HG03066 (cell line): ENCODE results near the gene NAALADL2.

Experiments
- ATAC-seq: cut with Tn5 transposase; IDR thresholded peaks from one replicate; pipeline ENCODE4 v1.9.1; 2021; ENCODE audit warnings: low read depth; ENCODE audit not compliant: unreplicated experiment

Gene NAALADL2

GRCh38 chr3:174859114-174859735 lies at the start of gene NAALADL2:
NAALADL2 (plus strand) TSS chr3:174859334.
- ATAC-seq = no peak

GRCh38 chr3:174810254-174810653 lies 48.9 kb upstream of the NAALADL2 start:
- no peak for ATAC-seq

DNA sequence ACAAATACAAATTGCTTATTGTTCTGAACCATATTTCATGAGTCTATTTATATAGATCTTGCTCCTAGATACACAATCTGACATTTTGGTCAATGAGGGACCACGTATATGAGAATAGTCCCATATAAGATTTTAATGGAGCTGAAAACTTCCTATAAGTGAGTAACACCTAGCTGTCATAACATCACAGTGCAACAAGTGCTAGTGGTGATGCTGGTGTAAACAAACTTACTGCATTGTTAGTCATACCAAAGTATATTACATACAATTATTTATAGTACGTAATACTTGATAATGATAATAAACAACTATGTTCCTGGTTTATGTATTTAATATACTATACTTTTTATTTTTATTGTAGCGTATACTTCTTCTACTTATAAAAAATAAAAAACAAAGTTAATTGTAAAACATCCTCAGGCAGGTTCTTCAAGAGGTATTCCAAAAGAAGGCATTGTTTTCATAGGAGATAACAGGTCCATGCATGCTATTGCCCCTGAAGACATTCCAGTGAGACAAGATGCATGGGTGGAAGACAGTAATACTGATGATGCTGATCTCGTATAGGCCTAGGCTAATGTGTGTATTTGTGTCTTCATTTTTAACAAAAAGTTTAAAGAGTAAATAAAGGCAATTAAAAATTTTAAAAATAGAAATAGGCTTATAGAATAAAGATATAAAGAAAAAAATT lies 46.8 kb upstream of the NAALADL2 start:
- no peak for ATAC-seq

DNA sequence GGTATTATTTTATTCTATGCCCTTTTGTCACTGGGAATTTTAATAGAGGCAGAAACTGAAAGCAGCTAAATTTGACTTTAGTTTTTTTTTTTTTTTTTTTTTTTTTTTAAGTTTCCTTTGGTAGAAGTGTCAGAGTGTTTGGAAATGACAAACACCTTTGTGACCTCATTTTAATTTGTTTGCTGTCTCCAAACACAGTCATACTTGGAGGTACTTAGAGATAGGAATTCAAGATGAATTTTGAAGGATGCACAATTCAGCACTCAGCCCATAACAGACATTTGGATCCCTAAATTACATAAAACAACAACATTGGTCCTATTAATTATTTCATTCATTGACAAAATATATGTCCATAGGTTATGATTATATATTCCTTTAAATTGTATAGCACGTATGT lies 43.4 kb upstream of the NAALADL2 start:
- ATAC-seq = no peak

DNA sequence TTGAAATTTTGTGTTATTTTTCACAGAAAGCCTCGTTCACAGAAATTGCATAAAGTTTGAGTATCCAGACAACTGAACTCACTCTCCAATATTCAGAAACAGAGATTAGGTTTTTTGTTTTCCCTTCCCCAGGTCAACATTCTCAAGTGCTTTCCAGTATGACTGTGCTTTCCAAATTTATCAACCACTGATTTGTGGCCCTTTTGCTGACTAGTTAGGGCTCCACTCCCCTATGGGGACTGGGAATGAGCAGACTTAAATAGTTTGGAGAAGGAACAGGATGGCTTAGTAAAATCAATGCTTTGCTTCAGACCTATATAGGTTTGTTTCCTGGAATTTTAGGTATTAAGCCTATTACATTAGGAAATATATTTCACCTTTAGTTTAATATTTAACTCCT lies 38.2 kb upstream of the NAALADL2 start:
- ATAC-seq = no peak

DNA sequence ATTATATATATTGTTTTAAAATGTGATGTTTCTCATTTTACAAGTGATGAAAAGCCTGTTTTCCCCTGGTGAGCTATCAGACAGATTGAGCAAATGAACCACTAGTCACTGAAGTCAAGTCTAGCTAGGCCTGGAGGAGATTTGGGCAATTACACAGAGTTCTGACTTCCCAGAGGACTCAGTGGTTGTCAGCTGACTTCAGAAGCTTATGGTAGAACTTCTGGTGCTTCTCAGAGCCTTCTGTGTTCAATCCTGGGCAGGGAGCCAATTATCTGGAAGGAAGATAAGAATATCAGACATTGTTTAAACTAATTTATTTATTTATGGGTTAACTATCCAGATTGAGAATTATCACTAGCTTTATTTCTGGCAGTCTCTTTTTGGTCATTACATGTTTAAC lies 37.7 kb upstream of the NAALADL2 start:
- ATAC-seq = no peak

DNA sequence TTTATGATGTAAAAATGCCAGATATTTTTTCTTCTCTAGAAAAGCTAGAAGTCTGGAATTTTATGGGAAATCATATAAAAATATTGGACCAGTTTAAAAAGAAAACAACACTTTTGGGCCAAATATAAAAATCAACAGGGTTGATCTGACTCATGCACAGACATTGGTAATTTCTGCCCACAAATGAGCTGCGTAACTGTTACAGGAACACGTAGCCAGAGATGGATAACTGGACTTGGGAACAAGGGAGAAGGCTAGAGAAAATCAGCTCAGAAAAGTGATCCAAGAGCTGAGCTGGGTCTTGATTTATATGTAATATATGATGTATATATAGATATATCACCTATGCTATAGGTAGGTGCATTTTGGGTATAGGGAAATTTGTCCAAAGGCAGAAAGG lies 36.8 kb upstream of the NAALADL2 start:
- ATAC-seq = no peak

- no peak for ATAC-seq
Measured at GRCh38 chr3:174826069-174826468, 33.1 kb upstream of the NAALADL2 start.

DNA sequence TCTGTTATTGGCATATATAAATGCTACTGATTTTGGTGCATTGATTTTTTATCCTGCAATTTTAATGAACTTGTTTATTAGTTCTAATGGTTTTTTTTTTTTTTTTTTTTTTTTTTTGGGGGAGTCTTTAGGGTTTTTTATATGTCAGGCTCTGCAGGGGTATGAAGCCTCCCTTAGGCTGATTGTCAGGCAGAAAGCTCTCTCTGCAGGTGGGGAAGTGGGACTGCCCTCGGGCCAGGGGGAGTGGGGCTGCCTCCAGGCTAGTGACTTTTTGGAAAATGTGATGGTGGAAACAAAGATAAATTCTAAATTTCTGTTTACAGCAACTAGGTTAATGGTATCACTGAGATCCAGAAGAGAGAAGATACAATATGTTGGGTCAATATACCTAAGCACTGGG lies 14.4 kb upstream of the NAALADL2 start:
- no peak for ATAC-seq

- ATAC-seq = no peak
Measured at GRCh38 chr3:174846055-174846454, 13.1 kb upstream of the NAALADL2 start.

DNA sequence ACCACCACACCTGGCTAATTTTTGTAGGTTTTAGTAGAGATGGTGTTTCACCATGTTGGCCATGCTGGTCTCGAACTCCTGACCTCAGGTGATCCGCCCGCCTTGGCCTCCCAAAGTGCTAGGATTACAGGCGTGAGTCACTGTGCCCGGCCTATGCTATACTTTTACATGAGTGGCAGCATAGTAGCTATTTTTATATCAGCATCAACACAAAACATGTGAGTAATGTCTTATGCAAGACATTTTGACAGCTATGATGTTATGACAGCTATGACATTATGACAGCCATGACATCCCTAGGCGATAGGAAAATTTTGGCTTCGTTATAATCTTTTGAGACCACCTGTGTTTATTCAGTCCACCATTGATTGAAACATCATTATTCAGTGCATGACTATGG lies 4.1 kb upstream of the NAALADL2 start:
- no peak for ATAC-seq

GRCh38 chr3:174857301-174857700 lies 1.8 kb upstream of the NAALADL2 start:
- no peak for ATAC-seq

DNA sequence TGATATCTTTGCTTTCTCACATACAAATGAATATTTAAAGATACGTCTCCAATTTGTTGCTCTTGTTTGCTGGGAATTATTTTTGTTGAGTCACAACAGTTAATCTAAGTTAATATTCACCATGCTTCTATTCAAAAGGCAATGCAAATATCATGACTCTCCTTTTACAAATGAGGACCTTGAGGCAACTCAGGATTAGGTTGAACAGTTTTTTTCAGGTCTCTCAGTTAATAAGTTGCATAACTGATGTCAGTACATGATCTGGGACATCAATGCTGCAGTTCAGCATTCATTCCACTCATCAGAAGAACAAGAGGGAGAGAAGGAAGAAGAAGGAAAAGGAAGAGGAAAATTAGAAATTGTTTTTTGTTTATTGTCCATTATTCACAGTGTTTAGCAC lies 781 bp upstream of the NAALADL2 start:
- no peak for ATAC-seq

DNA sequence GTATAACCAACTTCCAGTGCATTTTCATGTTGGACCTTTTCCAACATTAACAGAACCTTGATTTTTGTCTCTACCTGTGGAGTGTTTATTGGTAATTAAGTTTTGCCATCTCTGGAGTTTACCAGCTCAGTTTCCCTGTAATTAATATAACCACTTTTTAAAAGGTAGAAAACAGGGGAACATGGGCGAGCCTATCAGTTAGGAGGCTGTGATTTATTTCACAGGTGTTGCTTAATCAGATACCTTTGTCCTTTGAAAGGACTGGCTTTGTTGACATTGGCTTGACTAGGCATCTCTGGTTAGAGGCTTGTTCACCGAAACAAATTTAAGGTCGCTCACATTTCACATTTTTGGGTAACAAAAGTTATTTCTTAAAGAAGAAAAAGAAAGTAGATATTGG lies 622 bp downstream of the NAALADL2 start:
- ATAC-seq = no peak

- ATAC-seq = no peak
Measured at GRCh38 chr3:174862101-174862500, 3.0 kb downstream of the NAALADL2 start.

GRCh38 chr3:174862666-174863065 lies 3.5 kb downstream of the NAALADL2 start:
- no peak for ATAC-seq

GRCh38 chr3:174863488-174863887 lies 4.4 kb downstream of the NAALADL2 start:
- no peak for ATAC-seq

DNA sequence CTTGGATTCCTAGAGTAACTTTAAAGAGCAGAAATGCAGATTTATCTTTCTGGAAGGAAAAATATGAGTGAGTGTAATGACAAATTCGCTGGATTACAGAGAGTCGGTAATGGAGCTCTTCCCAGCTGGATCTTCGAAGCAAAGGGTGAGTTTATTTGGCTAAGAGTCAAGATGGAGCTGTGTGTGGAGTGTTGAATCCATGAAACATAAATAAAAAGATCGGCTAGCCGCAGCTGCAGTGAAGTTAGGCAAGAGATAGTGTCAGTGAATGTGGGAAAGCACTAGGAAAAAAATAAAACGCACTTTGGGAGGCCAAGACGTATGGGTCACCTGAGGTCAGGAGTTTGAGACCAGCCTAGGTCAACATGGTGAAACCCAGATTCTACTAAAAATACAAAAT lies 10.3 kb downstream of the NAALADL2 start:
- ATAC-seq = no peak

- no peak for ATAC-seq
Measured at GRCh38 chr3:174873832-174874657, 14.9 kb downstream of the NAALADL2 start.

- no peak for ATAC-seq
Measured at GRCh38 chr3:174882789-174883188, 23.7 kb downstream of the NAALADL2 start.

- no peak for ATAC-seq
Measured at GRCh38 chr3:174883881-174884675, 24.9 kb downstream of the NAALADL2 start.
